NCI-H1105 (cell line): ENCODE data around the gene MAN2A1.
A peak's percentile ranks its signal among the peaks of the same experiment; 100 is the strongest.

Experiments used
- DNase-seq: peaks from one replicate; lab custom pipeline; 2025; lab: John Stamatoyannopoulos, UW

Gene MAN2A1

GRCh38 chr5:109707531-109707930 lies 17.8 kb downstream of the MAN2A1 start:
- DNase-seq = no peak

DNA sequence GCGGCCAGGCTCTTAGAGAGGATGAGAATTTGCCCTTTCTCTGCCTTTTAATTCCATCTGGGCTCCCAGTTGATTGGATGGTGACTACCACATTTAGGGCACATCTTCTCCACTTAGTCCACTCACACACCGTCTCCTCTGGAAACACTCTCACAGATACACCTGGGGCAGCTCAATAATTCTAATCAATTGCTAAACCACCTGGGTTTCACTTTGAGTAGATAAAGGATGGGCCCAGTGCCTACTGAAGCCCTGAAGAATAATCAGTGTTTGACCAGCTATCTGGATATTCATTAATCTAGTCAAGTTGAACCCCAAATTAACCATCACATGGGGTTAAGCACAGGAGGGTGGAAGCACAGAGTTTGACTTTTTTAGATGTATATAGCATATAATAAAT lies 19.1 kb downstream of the MAN2A1 start:
- DNase-seq = no peak

DNA sequence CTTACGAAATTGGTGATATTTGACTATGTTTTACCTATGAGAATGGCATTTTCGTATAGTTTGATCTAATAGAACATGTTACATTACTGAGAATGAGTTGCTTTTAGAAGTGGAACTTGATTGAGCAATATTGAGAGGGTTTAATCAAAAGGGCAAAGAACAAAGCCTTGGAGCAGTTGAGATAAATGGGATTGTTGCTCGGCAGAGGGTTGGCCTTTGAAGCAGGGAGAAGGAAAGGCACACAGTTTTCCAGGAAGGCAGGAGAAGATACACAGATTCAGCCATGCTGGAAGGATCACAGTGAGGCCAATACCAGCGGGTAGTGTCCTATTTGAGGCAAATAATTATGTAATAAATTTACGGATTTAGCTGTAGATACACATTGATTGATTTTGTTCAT lies 19.5 kb downstream of the MAN2A1 start:
- no peak for DNase-seq

DNA sequence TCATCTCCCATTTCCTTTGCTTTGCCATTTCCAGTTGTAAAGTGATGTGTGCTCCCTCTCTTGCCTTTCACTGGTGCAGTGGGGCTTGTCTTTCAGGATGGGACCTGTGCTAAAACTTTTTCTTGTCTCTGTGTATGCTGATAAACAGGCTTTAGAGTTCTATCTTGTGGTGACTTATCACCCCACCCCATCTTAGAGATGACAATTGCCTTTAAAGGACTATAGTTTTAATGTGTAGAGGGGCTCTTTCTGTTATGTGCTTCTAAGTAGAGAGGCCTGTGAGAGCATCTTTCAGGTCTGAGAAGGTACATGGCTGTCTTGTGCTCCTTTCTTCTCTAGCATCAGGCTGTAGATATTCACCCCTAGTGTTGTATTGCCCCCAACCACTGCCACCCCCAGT lies 21.9 kb downstream of the MAN2A1 start:
- no peak for DNase-seq

DNA sequence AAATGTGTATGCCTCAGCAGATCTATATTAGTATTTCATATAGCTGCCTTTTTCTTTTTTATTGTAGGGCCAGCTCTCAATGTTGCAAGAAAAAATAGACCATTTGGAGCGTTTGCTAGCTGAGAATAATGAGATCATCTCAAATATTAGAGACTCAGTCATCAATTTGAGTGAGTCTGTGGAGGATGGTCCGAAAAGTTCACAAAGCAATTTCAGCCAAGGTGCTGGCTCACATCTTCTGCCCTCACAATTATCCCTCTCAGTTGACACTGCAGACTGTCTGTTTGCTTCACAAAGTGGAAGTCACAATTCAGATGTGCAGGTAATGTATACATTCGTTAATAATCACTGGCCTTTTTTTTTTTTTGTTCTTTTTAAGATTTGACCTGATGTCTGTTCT lies 23.7 kb downstream of the MAN2A1 start:
- DNase-seq = no peak

DNA sequence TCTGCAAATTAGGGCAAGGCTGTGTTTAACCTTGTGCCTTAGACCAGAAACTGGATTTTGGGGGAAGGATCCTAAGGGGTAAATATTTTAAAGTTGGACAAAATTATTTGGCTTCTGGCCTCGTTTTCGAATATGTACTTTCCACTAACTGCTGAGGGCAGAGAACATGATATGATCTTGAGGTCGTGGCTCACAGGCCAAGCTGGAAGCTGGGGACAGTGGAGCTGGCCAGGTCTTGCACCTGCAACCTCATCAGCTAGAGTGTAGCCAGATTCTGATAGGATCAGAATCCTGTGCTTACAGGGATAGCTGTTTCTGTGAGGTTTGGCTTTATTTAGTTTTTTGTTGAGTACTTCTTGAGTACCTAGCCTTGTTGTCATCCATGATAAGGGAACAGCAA lies 24.9 kb downstream of the MAN2A1 start:
- DNase-seq = no peak

- peak; percentile 43 for DNase-seq
Measured at GRCh38 chr5:109718216-109718615, 28.5 kb downstream of the MAN2A1 start.

DNA sequence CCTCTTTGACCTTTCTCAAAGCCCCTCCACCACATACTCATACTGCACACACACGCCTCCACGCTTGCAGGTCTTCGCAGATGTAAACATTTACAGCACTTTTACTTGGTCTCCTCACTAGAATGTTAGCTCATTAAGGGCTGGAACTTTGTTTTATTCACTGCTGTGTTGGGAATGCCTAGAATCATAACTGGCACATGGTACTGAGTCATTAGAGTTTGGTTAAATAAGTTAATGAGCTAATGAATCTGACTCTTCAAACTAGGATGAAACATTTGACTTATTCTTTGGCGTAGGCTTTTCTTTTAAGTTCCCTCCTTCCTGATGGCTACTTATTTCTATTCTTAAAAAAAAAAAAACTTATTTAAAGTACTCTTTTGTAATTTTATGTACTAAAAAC lies 28.9 kb downstream of the MAN2A1 start:
- no peak for DNase-seq

- no peak for DNase-seq
Measured at GRCh38 chr5:109719978-109720377, 30.3 kb downstream of the MAN2A1 start.

DNA sequence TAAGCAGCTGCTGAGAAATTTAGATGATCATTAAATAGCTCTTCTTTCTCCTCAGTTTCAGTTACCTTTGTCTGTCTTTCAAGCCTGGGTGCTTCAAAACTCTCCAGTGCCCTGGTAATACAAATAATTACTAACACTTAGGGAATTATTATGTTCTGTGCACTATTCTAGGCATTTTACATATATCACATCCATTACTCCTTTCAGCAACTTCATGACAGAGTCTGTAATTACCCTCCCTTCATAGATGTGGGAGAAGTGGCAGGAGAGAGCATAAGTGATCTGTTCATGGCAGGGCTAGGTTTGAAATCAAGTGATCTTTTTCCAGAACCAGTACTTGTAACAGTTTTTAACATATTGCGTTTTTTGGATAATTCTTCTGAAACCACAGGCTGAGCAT lies 32.0 kb downstream of the MAN2A1 start:
- peak; percentile 45 for DNase-seq

GRCh38 chr5:109723606-109724005 lies 33.9 kb downstream of the MAN2A1 start:
- no peak for DNase-seq

DNA sequence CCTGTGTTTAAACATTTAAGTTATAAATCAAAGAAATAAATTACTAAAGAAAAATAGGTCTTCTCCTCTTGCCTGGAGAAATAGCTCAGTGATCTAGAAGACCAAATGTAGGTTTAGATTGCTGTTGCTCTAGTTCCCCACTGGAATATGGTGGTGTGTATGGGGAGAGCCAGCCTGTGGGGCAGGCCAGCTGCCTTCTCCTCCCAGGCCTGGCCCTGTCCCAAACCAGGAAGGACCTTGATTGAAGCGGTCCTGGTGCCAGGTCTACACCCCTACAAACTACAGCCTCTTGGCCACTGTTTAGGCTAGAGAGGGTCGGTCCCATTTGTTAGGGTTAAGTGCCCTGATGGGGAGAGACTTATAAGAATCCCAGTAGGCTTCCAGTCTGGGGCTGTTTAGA lies 35.4 kb downstream of the MAN2A1 start:
- DNase-seq = no peak

DNA sequence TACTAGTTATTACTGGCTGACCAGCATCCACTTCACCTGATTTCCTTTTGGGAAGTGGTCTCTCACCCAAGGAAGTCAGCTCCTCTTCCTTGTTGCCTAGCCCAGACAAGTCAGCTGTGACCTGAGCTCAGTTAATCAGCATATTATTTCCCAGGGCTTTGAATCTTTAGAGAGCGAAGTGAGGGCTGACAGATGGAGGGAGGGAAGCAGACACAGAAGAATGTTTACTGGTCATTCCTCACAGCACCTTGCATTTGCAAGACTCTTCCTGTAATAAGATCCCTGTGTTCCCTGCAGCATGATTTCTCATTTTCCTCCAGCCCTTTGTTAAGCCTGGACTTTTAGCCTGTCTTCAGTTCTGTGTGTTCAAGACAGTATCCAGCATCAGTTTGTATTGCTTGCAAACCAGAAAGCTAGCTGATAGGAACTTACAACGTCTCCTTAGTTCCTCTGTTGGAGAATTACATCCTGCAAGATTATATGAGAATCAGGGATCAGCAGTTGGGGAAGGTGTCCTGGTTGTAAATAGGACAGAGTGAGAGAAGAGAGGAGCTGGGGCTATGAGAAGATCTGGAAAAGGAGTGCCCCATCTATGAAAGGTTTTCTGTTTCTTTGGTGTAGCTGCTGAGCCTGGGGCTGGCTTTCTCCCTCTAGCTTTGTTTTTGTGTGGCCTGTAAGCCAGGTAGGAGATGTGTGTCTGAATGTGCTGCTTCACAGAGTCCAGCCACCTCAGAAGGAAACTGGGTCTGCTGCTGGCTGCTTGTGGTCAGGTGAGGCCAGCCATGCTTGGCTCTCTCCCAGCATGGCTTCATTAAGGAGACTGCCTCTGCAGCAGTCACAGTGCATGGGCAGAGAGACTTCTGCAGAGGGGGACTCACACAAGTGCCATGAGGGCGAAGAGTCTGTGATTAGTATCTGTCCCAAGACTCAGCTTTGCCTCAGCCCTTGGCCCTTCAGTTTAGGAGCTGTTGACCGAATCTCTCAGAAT lies 50.3 kb downstream of the MAN2A1 start:
- DNase-seq = no peak

- no peak for DNase-seq
Measured at GRCh38 chr5:109740966-109741365, 51.2 kb downstream of the MAN2A1 start.

GRCh38 chr5:109741390-109741789 lies 51.7 kb downstream of the MAN2A1 start:
- DNase-seq = no peak

- DNase-seq = no peak
Measured at GRCh38 chr5:109743041-109743531, 53.4 kb downstream of the MAN2A1 start.

DNA sequence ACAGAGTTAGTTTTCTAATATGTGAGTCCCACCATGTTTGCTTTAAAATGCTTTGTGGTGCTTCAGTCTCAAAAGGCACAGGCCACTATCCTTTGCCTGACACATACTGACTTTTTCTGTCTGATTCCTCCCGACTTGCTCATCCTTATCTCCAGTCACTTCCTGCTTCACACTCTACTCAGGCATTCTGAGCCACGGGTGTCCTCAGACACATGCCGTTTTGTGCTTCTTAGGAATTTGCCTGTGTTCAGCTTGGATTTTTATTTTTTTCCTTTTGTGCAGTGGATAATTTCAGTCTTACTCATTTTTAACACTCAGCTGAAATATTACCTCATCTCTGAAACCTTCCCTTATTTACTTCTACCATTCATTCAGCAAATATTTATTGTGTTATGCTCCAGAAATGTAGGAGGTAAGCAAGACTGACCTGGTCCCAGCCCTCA lies 54.1 kb downstream of the MAN2A1 start:
- no peak for DNase-seq

- DNase-seq = no peak
Measured at GRCh38 chr5:109744261-109744660, 54.5 kb downstream of the MAN2A1 start.

GRCh38 chr5:109748546-109748945 lies 58.8 kb downstream of the MAN2A1 start:
- DNase-seq = no peak

GRCh38 chr5:109750463-109750862 lies 60.7 kb downstream of the MAN2A1 start:
- no peak for DNase-seq

GRCh38 chr5:109753279-109753678 lies 63.6 kb downstream of the MAN2A1 start:
- DNase-seq = no peak

GRCh38 chr5:109754319-109754718 lies 64.6 kb downstream of the MAN2A1 start:
- no peak for DNase-seq

DNA sequence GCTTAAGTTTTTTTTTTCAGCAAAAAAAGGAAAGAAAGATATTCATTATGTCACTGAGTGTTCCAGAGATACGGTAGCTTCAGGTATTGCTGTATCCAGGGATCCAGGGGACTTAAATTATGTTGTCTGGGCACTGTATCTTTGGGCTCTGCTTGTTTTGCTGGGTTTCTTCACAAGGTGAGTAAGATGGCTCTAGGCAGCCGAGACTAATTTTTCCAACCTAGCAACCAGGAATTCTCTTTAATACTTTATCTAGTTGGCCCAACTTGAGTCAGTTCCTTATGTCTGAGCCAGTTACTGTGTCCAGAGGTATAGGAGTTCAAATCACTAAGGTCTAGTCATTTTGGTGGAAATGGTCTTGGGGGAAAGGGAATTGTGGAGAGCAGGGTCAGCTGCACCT lies 66.0 kb downstream of the MAN2A1 start:
- DNase-seq = no peak
